Measurements from ENCODE around the gene PLEK. TPM values are rescaled to one million over a fixed set of nuclear protein-coding genes. Genes with fewer than 3 reads are reported as not detected.

Gene PLEK
- total RNA-seq, 4 donors from 2014 or later, result 0.68 to 4.7 (median 2.2) TPM

- intact Hi-C loops (cut with DNase I; ENCODE audit: low total_unique reads), result loop anchor here (2.0 kb wide), 1 partner anchor 69 kb away; no protein-coding TSS in a partner anchor
- H3K27ac ChIP-seq, result peak within 1 kb of the TSS; percentile 80 to 88 (median 88)
- no peaks in the 10 kb centered on the region for H3K9me3 ChIP-seq
- no peaks in the 10 kb centered on the region for H3K27me3 ChIP-seq
- peak; percentile 54 to 70 for TF ChIP-seq POLR2A (IDR thresholded peaks at IDR 0.05)
- no peak for TF ChIP-seq CTCF (IDR thresholded peaks at IDR 0.05 in 4 of 5, conservative IDR thresholded peaks at IDR 0.05 in 1 of 5)
- DNase-seq (peak; percentile 48 to 55), ATAC-seq (peak; percentile 68 to 85)
- H3K36me3 ChIP-seq, result peaks cover 0 to under 1% of the 10 kb centered on the region in 2 donors
- peaks cover 0 to 17% of the 10 kb centered on the region in 2 donors for H3K4me1 ChIP-seq
- in situ Hi-C loops (cut with MboI; ENCODE audit: low sequenced_read_pairs in 4 of 4), result no loop called here
- peak within 1 kb of the TSS; percentile 68 to 90 (median 78) for H3K4me3 ChIP-seq
Observed at GRCh38 chr2:68319398-68320117, 45.5 kb upstream of the PLEK start, which contains the start of gene CNRIP1. Gene CNRIP1 (minus strand): TSS chr2:68319949. CDS start chr2:68319400, 549 bp downstream.

- DNase-seq, result no peak
- intact Hi-C loops (cut with DNase I; ENCODE audit: low total_unique reads) (no loop called here), in situ Hi-C loops (cut with MboI; ENCODE audit: low sequenced_read_pairs in 4 of 4) (no loop called here)
- TF ChIP-seq POLR2A (IDR thresholded peaks at IDR 0.05) (no peak), CTCF (IDR thresholded peaks at IDR 0.05 in 4 of 5, conservative IDR thresholded peaks at IDR 0.05 in 1 of 5) (no peak)
- H3K27me3 ChIP-seq, result no peaks in the 10 kb centered on the region
- peak overlapping the region; percentile 80 to 88 (median 88) for H3K27ac ChIP-seq
- H3K9me3 ChIP-seq, result no peaks in the 10 kb centered on the region
- H3K4me1 ChIP-seq, result peaks cover 0 to 17% of the 10 kb centered on the region in 2 donors
- H3K36me3 ChIP-seq, result no peaks in the 10 kb centered on the region
- peak overlapping the region; percentile 68 to 90 (median 78) for H3K4me3 ChIP-seq
- no peak for ATAC-seq
Observed at GRCh38 chr2:68320118-68320641, 44.9 kb upstream of the PLEK start.

- Histone ChIP-seq H3K9me3 (no peaks in the 10 kb centered on the region), H3K4me1 (peaks cover 0 to 2% of the 10 kb centered on the region in 2 donors), H3K27ac (no peak overlapping the region), H3K36me3 (no peaks in the 10 kb centered on the region), H3K4me3 (no peak overlapping the region), H3K27me3 (no peaks in the 10 kb centered on the region)
- TF ChIP-seq POLR2A (IDR thresholded peaks at IDR 0.05) (no peak), CTCF (IDR thresholded peaks at IDR 0.05 in 4 of 5, conservative IDR thresholded peaks at IDR 0.05 in 1 of 5) (no peak)
- intact Hi-C loops (cut with DNase I; ENCODE audit: low total_unique reads) (no loop called here), in situ Hi-C loops (cut with MboI; ENCODE audit: low sequenced_read_pairs in 4 of 4) (no loop called here)
- no peak for ATAC-seq
- DNase-seq, result no peak
Observed at GRCh38 chr2:68325056-68325455, 40.0 kb upstream of the PLEK start.

- no peaks in the 10 kb centered on the region for H3K9me3 ChIP-seq
- no peak overlapping the region for H3K27ac ChIP-seq
- no peaks in the 10 kb centered on the region for H3K27me3 ChIP-seq
- H3K4me3 ChIP-seq, result no peak overlapping the region
- no peaks in the 10 kb centered on the region for H3K36me3 ChIP-seq
- no peak for DNase-seq
- intact Hi-C loops (cut with DNase I; ENCODE audit: low total_unique reads), result no loop called here
- TF ChIP-seq POLR2A (IDR thresholded peaks at IDR 0.05) (no peak), CTCF (IDR thresholded peaks at IDR 0.05 in 4 of 5, conservative IDR thresholded peaks at IDR 0.05 in 1 of 5) (no peak)
- in situ Hi-C loops (cut with MboI; ENCODE audit: low sequenced_read_pairs in 4 of 4), result no loop called here
- H3K4me1 ChIP-seq, result no peaks in the 10 kb centered on the region
- no peak for ATAC-seq
Observed at GRCh38 chr2:68328901-68329300, 36.2 kb upstream of the PLEK start.
